WTC11 (cell line): ENCODE measurements around the gene GOLGA2. TPM values are rescaled to one million over a fixed set of nuclear protein-coding genes. Genes with fewer than 3 reads are reported as not detected.

ENCODE experiments used
- ATAC-seq: fragments of 200-7000 bp; cut with Tn5 transposase; 2 replicates; pipeline ENCODE4 v1.10.0; 2021; ENCODE audit warnings: mild to moderate bottlenecking, moderate library complexity
- CTCF ChIA-PET: fragments of 300-600 bp; sonication (Branson Sonifier 250); formaldehyde crosslinking; loops from one replicate; lab custom pipeline; 2021; ENCODE audit warnings: antibody characterized with exemption; lab: Charles Lee
- POLR2A ChIA-PET: fragments of 350-600 bp; sonication (Branson Sonifier 250); formaldehyde crosslinking; loops from one replicate; lab custom pipeline; 2021; ENCODE audit warnings: antibody characterized with exemption; lab: Charles Lee
- DNase-seq: peaks from one replicate; pipeline ENCODE4 v3.0.0; 2021; ENCODE audit warnings: low spot score
- H3K27ac Mint-ChIP-seq: 2 replicates; pipeline ENCODE4 v1.8.0; 2021; ENCODE audit warnings: mixed read lengths
- H3K27me3 Mint-ChIP-seq: 2 replicates; pipeline ENCODE4 v1.8.0; 2021; ENCODE audit warnings: low read depth, mild to moderate bottlenecking, moderate library complexity, mixed read lengths
- H3K36me3 Mint-ChIP-seq: 2 replicates; pipeline ENCODE4 v1.8.0; 2021; ENCODE audit warnings: mixed read lengths
- H3K4me1 Mint-ChIP-seq: 2 replicates; pipeline ENCODE4 v1.8.0; 2022; ENCODE audit warnings: mixed read lengths
- H3K4me3 Mint-ChIP-seq: 2 replicates; pipeline ENCODE4 v1.8.0; 2021; ENCODE audit warnings: mild to moderate bottlenecking, moderate library complexity, mixed read lengths
- H3K9me3 Mint-ChIP-seq: 2 replicates; pipeline ENCODE4 v1.8.0; 2021; ENCODE audit warnings: mixed read lengths
- ATF1 ChIP-seq: sonication (generic); formaldehyde crosslinking; IDR thresholded peaks from 2 replicates; pipeline ENCODE4 v1.8.1; 2023; ENCODE audit warnings: mild to moderate bottlenecking, moderate library complexity, missing genetic modification reagents
- CBFB ChIP-seq: sonication (generic); formaldehyde crosslinking; IDR thresholded peaks from 2 replicates; pipeline ENCODE4 v1.8.1; 2022; ENCODE audit warnings: mild to moderate bottlenecking, low read depth, missing genetic modification reagents
- CTCF ChIP-seq: fragments of 200-600 bp; IDR thresholded peaks from 2 replicates; pipeline ENCODE4 v1.8.0; 2022; ENCODE audit warnings: antibody characterized with exemption
- EMX1 ChIP-seq: fragments of 250-450 bp; sonication (Bioruptor Pico); IDR thresholded peaks from 2 replicates; pipeline ENCODE4 v1.8.0; 2021; ENCODE audit warnings: mild to moderate bottlenecking
- ESRRA ChIP-seq: sonication (generic); formaldehyde crosslinking; IDR thresholded peaks from 2 replicates; pipeline ENCODE4 v1.8.1; 2022; ENCODE audit warnings: mild to moderate bottlenecking, missing genetic modification reagents, borderline replicate concordance
- KAT7 ChIP-seq: sonication (generic); formaldehyde crosslinking; IDR thresholded peaks from 2 replicates; pipeline ENCODE4 v1.8.1; 2023; ENCODE audit warnings: missing genetic modification reagents, mild to moderate bottlenecking, borderline replicate concordance
- NFE2L1 ChIP-seq: sonication (generic); formaldehyde crosslinking; IDR thresholded peaks from 2 replicates; pipeline ENCODE4 v1.8.1; 2023; ENCODE audit warnings: missing genetic modification reagents
- NFYB ChIP-seq: sonication (generic); formaldehyde crosslinking; conservative IDR thresholded peaks from 2 replicates; pipeline ENCODE4 v1.8.0; 2022; ENCODE audit warnings: low read depth, missing genetic modification reagents
- NR1H2 ChIP-seq: sonication (generic); formaldehyde crosslinking; IDR thresholded peaks from 2 replicates; pipeline ENCODE4 v1.9.0; 2021; ENCODE audit warnings: mild to moderate bottlenecking, moderate library complexity, missing genetic modification reagents
- PRRX2 ChIP-seq: fragments of 250-450 bp; sonication (Bioruptor Pico); IDR thresholded peaks from 2 replicates; pipeline ENCODE4 v1.8.0; 2021; ENCODE audit warnings: mild to moderate bottlenecking
- STAT6 ChIP-seq: sonication (generic); formaldehyde crosslinking; conservative IDR thresholded peaks from 2 replicates; pipeline ENCODE4 v1.8.1; 2023; ENCODE audit warnings: mild to moderate bottlenecking, low read depth, missing genetic modification reagents, moderate library complexity
- ZNF532 ChIP-seq: fragments of 250-450 bp; sonication (Bioruptor Pico); IDR thresholded peaks from 2 replicates; pipeline ENCODE4 v1.9.0; 2021; ENCODE audit warnings: mild to moderate bottlenecking, borderline replicate concordance
- total RNA-seq: library from RNA; stranded (reverse); gene quantifications from 3 replicates; pipeline ENCODE4 v1.2.3, GENCODE V29; 2021
- TF ChIP-seq, protein P1 (sequence below): sonication (generic); formaldehyde crosslinking; IDR thresholded peaks from 2 replicates; pipeline ENCODE4 v1.8.1; 2022; ENCODE audit warnings: mild to moderate bottlenecking, missing genetic modification reagents, moderate library complexity, borderline replicate concordance
- TF ChIP-seq, protein P2 (sequence below): sonication (generic); formaldehyde crosslinking; IDR thresholded peaks from 2 replicates; pipeline ENCODE4 v1.8.0; 2022; ENCODE audit warnings: mild to moderate bottlenecking, missing genetic modification reagents

The GOLGA2 gene
- total RNA-seq, 1 experiment from 2014 or later, result 66.3 TPM

DNA sequence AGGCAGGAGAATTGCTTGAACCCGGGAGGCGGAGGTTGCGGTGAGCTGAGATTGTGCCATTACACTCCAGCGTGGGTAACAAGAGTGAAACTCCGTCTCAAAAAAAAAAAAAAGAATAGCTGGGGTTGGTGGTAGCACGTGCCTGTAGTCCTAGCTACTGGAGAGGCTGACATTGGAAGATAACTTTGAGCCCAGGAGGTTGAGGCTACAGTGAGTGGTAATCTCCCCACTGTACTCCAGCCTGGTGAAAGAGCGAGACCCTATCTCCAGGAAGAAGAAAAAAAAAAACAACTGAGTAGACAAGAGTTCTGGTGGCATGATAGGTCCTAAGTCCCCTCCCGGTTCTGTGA lies 26.3 kb downstream of the GOLGA2 start:
- peaks cover 4% of the 10 kb centered on the region for H3K36me3 Mint-ChIP-seq
- H3K27me3 Mint-ChIP-seq, result peaks cover 9% of the 10 kb centered on the region
- ATAC-seq (no peak), DNase-seq (no peak)
- ChIA-PET CTCF (interaction anchor here (0.7 to 1.9 kb wide), 11 partner anchors 9 to 171 kb away, joined by 3 to 23 read pairs (median 6); partner anchors contain the start of genes CERCAM, CIZ1, GOLGA2 and SWI5), POLR2A (interaction anchor here (1.4 to 2.0 kb wide), 2 partner anchors 16 to 26 kb away, joined by 7 to 9 read pairs; partner anchors contain the start of genes GOLGA2 and SWI5)
- no peaks in the 10 kb centered on the region for H3K9me3 Mint-ChIP-seq
- TF ChIP-seq, protein P1, sequence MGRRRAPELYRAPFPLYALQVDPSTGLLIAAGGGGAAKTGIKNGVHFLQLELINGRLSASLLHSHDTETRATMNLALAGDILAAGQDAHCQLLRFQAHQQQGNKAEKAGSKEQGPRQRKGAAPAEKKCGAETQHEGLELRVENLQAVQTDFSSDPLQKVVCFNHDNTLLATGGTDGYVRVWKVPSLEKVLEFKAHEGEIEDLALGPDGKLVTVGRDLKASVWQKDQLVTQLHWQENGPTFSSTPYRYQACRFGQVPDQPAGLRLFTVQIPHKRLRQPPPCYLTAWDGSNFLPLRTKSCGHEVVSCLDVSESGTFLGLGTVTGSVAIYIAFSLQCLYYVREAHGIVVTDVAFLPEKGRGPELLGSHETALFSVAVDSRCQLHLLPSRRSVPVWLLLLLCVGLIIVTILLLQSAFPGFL, result no peak
- TF ChIP-seq, protein P2, sequence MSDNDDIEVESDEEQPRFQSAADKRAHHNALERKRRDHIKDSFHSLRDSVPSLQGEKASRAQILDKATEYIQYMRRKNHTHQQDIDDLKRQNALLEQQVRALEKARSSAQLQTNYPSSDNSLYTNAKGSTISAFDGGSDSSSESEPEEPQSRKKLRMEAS (CRISPR knock-in tag), result no peak
- TF ChIP-seq ZNF532 (CRISPR knock-in tag), result no peak
- TF ChIP-seq NR1H2 (CRISPR knock-in tag), result no peak
- TF ChIP-seq KAT7 (CRISPR knock-in tag), result no peak
- TF ChIP-seq NFE2L1, result no peak
- no peak for TF ChIP-seq CBFB (CRISPR knock-in tag)
- no peak for TF ChIP-seq CTCF
- TF ChIP-seq EMX1 (CRISPR knock-in tag), result no peak
- H3K4me1 Mint-ChIP-seq, result peaks cover 35% of the 10 kb centered on the region
- peak overlapping the region; percentile 83 for H3K27ac Mint-ChIP-seq
- H3K4me3 Mint-ChIP-seq, result peak overlapping the region; percentile 85

- ChIA-PET CTCF (no interaction called here), POLR2A (no interaction called here)
- peaks cover 9% of the 10 kb centered on the region for H3K27me3 Mint-ChIP-seq
- H3K36me3 Mint-ChIP-seq, result peaks cover 4% of the 10 kb centered on the region
- peak overlapping the region; percentile 68; the same call in 1 of the 2 replicates for H3K27ac Mint-ChIP-seq
- ATAC-seq, result no peak
- H3K9me3 Mint-ChIP-seq, result no peaks in the 10 kb centered on the region
- no peak for DNase-seq
- no peak overlapping the region for H3K4me3 Mint-ChIP-seq
- peaks cover 33% of the 10 kb centered on the region for H3K4me1 Mint-ChIP-seq
- no peak for TF ChIP-seq ESRRA
Measured at GRCh38 chr9:128247226-128247803, 28.5 kb downstream of the GOLGA2 start.

DNA sequence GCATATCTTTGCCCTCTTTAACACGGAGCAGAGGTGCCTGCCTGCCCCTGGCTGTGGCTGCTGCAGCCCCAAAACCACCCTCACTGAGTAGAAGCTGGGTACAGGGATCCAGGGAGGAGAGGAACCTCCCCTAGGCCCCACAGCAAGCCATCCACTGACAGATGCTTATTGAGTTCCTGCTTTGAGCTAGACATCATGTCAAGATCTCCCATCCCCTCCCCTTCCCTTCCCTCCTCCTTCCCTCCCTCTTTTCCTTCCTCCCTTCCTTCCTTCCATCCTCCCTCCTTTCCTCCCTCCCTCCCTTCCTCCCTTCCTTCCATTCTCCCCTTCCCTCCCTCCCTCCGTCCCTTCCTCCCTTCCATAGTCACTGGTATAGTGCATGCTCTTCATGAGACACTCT lies 29.3 kb downstream of the GOLGA2 start:
- H3K27me3 Mint-ChIP-seq, result peaks cover 9% of the 10 kb centered on the region
- no peak for ATAC-seq
- no peak overlapping the region for H3K27ac Mint-ChIP-seq
- H3K9me3 Mint-ChIP-seq, result no peaks in the 10 kb centered on the region
- DNase-seq, result no peak
- H3K4me3 Mint-ChIP-seq, result no peak overlapping the region
- peaks cover 4% of the 10 kb centered on the region for H3K36me3 Mint-ChIP-seq
- peaks cover 25% of the 10 kb centered on the region for H3K4me1 Mint-ChIP-seq
- ChIA-PET POLR2A (no interaction called here), CTCF (interaction anchor here (2.3 kb wide), 1 partner anchor 9 kb away, joined by 17 read pairs; no protein-coding TSS in a partner anchor)
- TF ChIP-seq, protein P2 (CRISPR knock-in tag), result no peak
- TF ChIP-seq STAT6 (CRISPR knock-in tag) (no peak), ZNF532 (CRISPR knock-in tag) (no peak), ATF1 (CRISPR knock-in tag) (no peak), NFYB (CRISPR knock-in tag) (no peak), PRRX2 (no peak)
